Activated CD4-positive, alpha-beta T cell treated with anti-CD3 and anti-CD28 coated beads, Interleukin-2, amount 10 ng/mL, durations not matched to agents 24 days and 14 days (primary cell): ENCODE measurements around the gene MLH3. TPM values are rescaled to one million over a fixed set of nuclear protein-coding genes. Genes with fewer than 3 reads are reported as not detected.
A peak's percentile ranks its signal among the peaks of the same experiment; 100 is the strongest.

Experiments used
- DNase-seq: peaks from one replicate; pipeline ENCODE4 v3.0.0; 2022
- H3K27ac Mint-ChIP-seq: one replicate; pipeline ENCODE4 v1.8.0; 2022; ENCODE audit warnings: mild to moderate bottlenecking, mixed read lengths
- H3K27me3 Mint-ChIP-seq: one replicate; pipeline ENCODE4 v1.8.0; 2022; ENCODE audit warnings: mixed read lengths
- H3K36me3 Mint-ChIP-seq: one replicate; pipeline ENCODE4 v1.8.0; 2022; ENCODE audit warnings: low read depth, mild to moderate bottlenecking, mixed read lengths
- H3K4me1 Mint-ChIP-seq: one replicate; pipeline ENCODE4 v1.8.0; 2021; ENCODE audit warnings: mixed read lengths
- H3K4me3 Mint-ChIP-seq: one replicate; pipeline ENCODE4 v1.8.0; 2022; ENCODE audit warnings: mild to moderate bottlenecking, moderate library complexity, mixed read lengths
- H3K9me3 Mint-ChIP-seq: one replicate; pipeline ENCODE4 v1.8.0; 2021; ENCODE audit warnings: mixed read lengths
- intact Hi-C: fragments of 100-400 bp; cut with micrococcal nuclease; formaldehyde crosslinking; loops from one replicate; pipeline ENCODE4 v1.15.1; 2023
- total RNA-seq: library from RNA; stranded (reverse); gene quantifications from 2 replicates; pipeline ENCODE4 v1.2.3, GENCODE V29; 2022

MLH3 gene
- total RNA-seq: 27.7 and 28.3 TPM in 2 replicates

- Mint-ChIP-seq H3K4me1 (peaks cover 60% of the 10 kb centered on the region), H3K27ac (peak within 1 kb of the TSS; percentile 97), H3K4me3 (peak within 1 kb of the TSS; percentile 92), H3K9me3 (no peaks in the 10 kb centered on the region), H3K36me3 (peaks cover 53% of the 10 kb centered on the region), H3K27me3 (no peaks in the 10 kb centered on the region)
- peak; percentile 94 for DNase-seq
- intact Hi-C loops: loop anchor here (2.0 kb wide), 1 partner anchor 18 kb away; the partner anchor contains the start of gene ZC2HC1C
Measured at GRCh38 chr14:75050852-75051555, at the start of gene MLH3. MLH3 (minus strand) TSS chr14:75051467; CDS start chr14:75049655, 1,812 bp downstream.

GRCh38 chr14:75098682-75099081 lies 47.4 kb upstream of the MLH3 start:
- no peak overlapping the region for H3K27ac Mint-ChIP-seq
- no peak overlapping the region for H3K4me3 Mint-ChIP-seq
- no peaks in the 10 kb centered on the region for H3K9me3 Mint-ChIP-seq
- H3K4me1 Mint-ChIP-seq: no peaks in the 10 kb centered on the region
- no peaks in the 10 kb centered on the region for H3K27me3 Mint-ChIP-seq
- no peak for DNase-seq
- intact Hi-C loops: no loop called here
- peaks cover 53% of the 10 kb centered on the region for H3K36me3 Mint-ChIP-seq

GRCh38 chr14:75098212-75098611 lies 46.9 kb upstream of the MLH3 start:
- DNase-seq: no peak
- Mint-ChIP-seq H3K27me3 (no peaks in the 10 kb centered on the region), H3K4me3 (no peak overlapping the region), H3K27ac (no peak overlapping the region), H3K36me3 (peaks cover 52% of the 10 kb centered on the region), H3K9me3 (no peaks in the 10 kb centered on the region), H3K4me1 (no peaks in the 10 kb centered on the region)
- intact Hi-C loops: no loop called here

GRCh38 chr14:75096959-75097358 lies 45.7 kb upstream of the MLH3 start:
- Mint-ChIP-seq H3K27me3 (no peaks in the 10 kb centered on the region), H3K27ac (no peak overlapping the region), H3K9me3 (no peaks in the 10 kb centered on the region), H3K4me1 (no peaks in the 10 kb centered on the region), H3K36me3 (peaks cover 53% of the 10 kb centered on the region), H3K4me3 (no peak overlapping the region)
- intact Hi-C loops: no loop called here
- DNase-seq: no peak

GRCh38 chr14:75095690-75096089 lies 44.4 kb upstream of the MLH3 start:
- DNase-seq: no peak
- Mint-ChIP-seq H3K4me3 (no peak overlapping the region), H3K27ac (no peak overlapping the region), H3K27me3 (no peaks in the 10 kb centered on the region), H3K9me3 (no peaks in the 10 kb centered on the region), H3K4me1 (no peaks in the 10 kb centered on the region), H3K36me3 (peaks cover 54% of the 10 kb centered on the region)
- intact Hi-C loops: no loop called here

- H3K36me3 Mint-ChIP-seq: peaks cover 51% of the 10 kb centered on the region
- H3K4me3 Mint-ChIP-seq: no peak overlapping the region
- H3K27me3 Mint-ChIP-seq: no peaks in the 10 kb centered on the region
- H3K27ac Mint-ChIP-seq: no peak overlapping the region
- H3K4me1 Mint-ChIP-seq: no peaks in the 10 kb centered on the region
- intact Hi-C loops: no loop called here
- DNase-seq: no peak
- H3K9me3 Mint-ChIP-seq: no peaks in the 10 kb centered on the region
Measured at GRCh38 chr14:75094896-75095295, 43.6 kb upstream of the MLH3 start.

- H3K27me3 Mint-ChIP-seq: no peaks in the 10 kb centered on the region
- H3K4me3 Mint-ChIP-seq: no peak overlapping the region
- H3K9me3 Mint-ChIP-seq: no peaks in the 10 kb centered on the region
- no peak overlapping the region for H3K27ac Mint-ChIP-seq
- no peaks in the 10 kb centered on the region for H3K4me1 Mint-ChIP-seq
- H3K36me3 Mint-ChIP-seq: peaks cover 37% of the 10 kb centered on the region
- intact Hi-C loops: no loop called here
- no peak for DNase-seq
Measured at GRCh38 chr14:75092698-75093097, 41.4 kb upstream of the MLH3 start.

- H3K27ac Mint-ChIP-seq: no peak overlapping the region
- no peaks in the 10 kb centered on the region for H3K27me3 Mint-ChIP-seq
- intact Hi-C loops: no loop called here
- H3K4me1 Mint-ChIP-seq: no peaks in the 10 kb centered on the region
- peaks cover 39% of the 10 kb centered on the region for H3K36me3 Mint-ChIP-seq
- H3K4me3 Mint-ChIP-seq: no peak overlapping the region
- H3K9me3 Mint-ChIP-seq: no peaks in the 10 kb centered on the region
- DNase-seq: no peak
Measured at GRCh38 chr14:75091251-75091650, 40.0 kb upstream of the MLH3 start.

GRCh38 chr14:75090353-75090752 lies 39.1 kb upstream of the MLH3 start:
- DNase-seq: no peak
- Mint-ChIP-seq H3K4me1 (no peaks in the 10 kb centered on the region), H3K36me3 (peaks cover 41% of the 10 kb centered on the region), H3K4me3 (no peak overlapping the region), H3K27me3 (no peaks in the 10 kb centered on the region), H3K9me3 (no peaks in the 10 kb centered on the region), H3K27ac (no peak overlapping the region)
- intact Hi-C loops: no loop called here

- Mint-ChIP-seq H3K27me3 (no peaks in the 10 kb centered on the region), H3K4me1 (no peaks in the 10 kb centered on the region), H3K27ac (no peak overlapping the region), H3K36me3 (peaks cover 42% of the 10 kb centered on the region), H3K4me3 (no peak overlapping the region), H3K9me3 (no peaks in the 10 kb centered on the region)
- DNase-seq: peak; percentile 86
- intact Hi-C loops: loop anchor here (1.0 kb wide), 2 partner anchors 143 to 227 kb away; no protein-coding TSS in a partner anchor
Measured at GRCh38 chr14:75088566-75089373, 37.5 kb upstream of the MLH3 start.

GRCh38 chr14:75088153-75088552 lies 36.9 kb upstream of the MLH3 start:
- no peak overlapping the region for H3K27ac Mint-ChIP-seq
- H3K4me3 Mint-ChIP-seq: no peak overlapping the region
- H3K4me1 Mint-ChIP-seq: no peaks in the 10 kb centered on the region
- DNase-seq: no peak
- intact Hi-C loops: loop anchor here (1.0 kb wide), 2 partner anchors 143 to 227 kb away; no protein-coding TSS in a partner anchor
- H3K9me3 Mint-ChIP-seq: no peaks in the 10 kb centered on the region
- no peaks in the 10 kb centered on the region for H3K27me3 Mint-ChIP-seq
- H3K36me3 Mint-ChIP-seq: peaks cover 41% of the 10 kb centered on the region

- Mint-ChIP-seq H3K4me3 (no peak overlapping the region), H3K4me1 (no peaks in the 10 kb centered on the region), H3K27me3 (no peaks in the 10 kb centered on the region), H3K36me3 (peaks cover 43% of the 10 kb centered on the region), H3K27ac (no peak overlapping the region), H3K9me3 (no peaks in the 10 kb centered on the region)
- intact Hi-C loops: no loop called here
- no peak for DNase-seq
Measured at GRCh38 chr14:75084513-75084912, 33.2 kb upstream of the MLH3 start.

GRCh38 chr14:75083271-75083670 lies 32.0 kb upstream of the MLH3 start:
- Mint-ChIP-seq H3K27me3 (no peaks in the 10 kb centered on the region), H3K4me1 (no peaks in the 10 kb centered on the region), H3K27ac (no peak overlapping the region), H3K36me3 (peaks cover 39% of the 10 kb centered on the region), H3K4me3 (no peak overlapping the region), H3K9me3 (no peaks in the 10 kb centered on the region)
- no peak for DNase-seq
- intact Hi-C loops: no loop called here

GRCh38 chr14:75081660-75082229 lies 30.5 kb upstream of the MLH3 start:
- no peak for DNase-seq
- no peaks in the 10 kb centered on the region for H3K27me3 Mint-ChIP-seq
- no peaks in the 10 kb centered on the region for H3K9me3 Mint-ChIP-seq
- H3K36me3 Mint-ChIP-seq: peaks cover 35% of the 10 kb centered on the region
- H3K4me3 Mint-ChIP-seq: no peak overlapping the region
- no peak overlapping the region for H3K27ac Mint-ChIP-seq
- H3K4me1 Mint-ChIP-seq: no peaks in the 10 kb centered on the region
- intact Hi-C loops: no loop called here
